Lower lobe of right lung (tissue), 2 donors: ENCODE data around the gene ZDHHC4. TPM values are rescaled to one million over a fixed set of nuclear protein-coding genes. Genes with fewer than 3 reads are reported as not detected.
A peak's percentile ranks its signal among the peaks of the same experiment; 100 is the strongest.

Experiments
- ATAC-seq, 2 donors: fragments of 200-7000 bp; cut with Tn5 transposase; one replicate each; pipeline ENCODE4 v1.9.1; 2020 to 2022; ENCODE audit warnings: mild to moderate bottlenecking in 2 of 2, moderate library complexity in 2 of 2
- DNase-seq: peaks from one replicate; pipeline ENCODE4 v3.0.0-alpha.2; 2020
- H3K27ac ChIP-seq: fragments of 200-600 bp; one replicate; pipeline ENCODE4 v1.8.0; 2022
- H3K27me3 ChIP-seq: fragments of 200-600 bp; one replicate; pipeline ENCODE4 v1.8.0; 2022; ENCODE audit warnings: low read depth
- H3K36me3 ChIP-seq: fragments of 200-600 bp; one replicate; pipeline ENCODE4 v1.8.0; 2022; ENCODE audit warnings: mild to moderate bottlenecking
- H3K4me1 ChIP-seq: fragments of 200-600 bp; one replicate; pipeline ENCODE4 v1.8.0; 2022
- H3K4me3 ChIP-seq: fragments of 200-600 bp; one replicate; pipeline ENCODE4 v1.8.0; 2022; ENCODE audit warnings: mild to moderate bottlenecking
- H3K9me3 ChIP-seq: fragments of 200-600 bp; one replicate; pipeline ENCODE4 v1.8.0; 2022
- CTCF ChIP-seq: fragments of 200-600 bp; IDR thresholded peaks from one replicate; pipeline ENCODE4 v1.8.0; 2022; ENCODE audit warnings: antibody characterized with exemption, mild to moderate bottlenecking
- intact Hi-C: fragments of 100-400 bp; cut with DNase I; formaldehyde crosslinking; loops from one replicate; pipeline ENCODE4 v1.11.0; 2022
- total RNA-seq: library from RNA; stranded (reverse); fragmentation: NEBNext Ultra II Directional; extraction: Animal tissue kit (Norgen Biotek cat#: 25700); gene quantifications from one replicate; pipeline ENCODE4 v1.2.1, GENCODE V29; 2021
- donor health status: DM: no; HTN: yes; CAD: no; lungs with severe emphysema.

ZDHHC4 gene
- total RNA-seq, 1 donor from 2014 or later, result 41.8 TPM

GRCh38 chr7:6636741-6637543 is 59.7 kb downstream of the ZDHHC4 start, which contains the start of gene ZNF316:
TSS of gene ZNF316 (plus strand) at chr7:6637318. CDS start at chr7:6642410, 5,092 bp downstream.
- peak; percentile 85 to 91 for ATAC-seq
- peak within 1 kb of the TSS; percentile 86 for H3K4me3 ChIP-seq

GRCh38 chr7:6637544-6638229 is 60.4 kb downstream of the ZDHHC4 start:
- Histone ChIP-seq H3K27ac (peak overlapping the region; percentile 84), H3K36me3 (peaks cover 21% of the 10 kb centered on the region), H3K27me3 (no peaks in the 10 kb centered on the region), H3K4me3 (peak overlapping the region; percentile 86), H3K4me1 (peaks cover 24% of the 10 kb centered on the region), H3K9me3 (no peaks in the 10 kb centered on the region)
- TF ChIP-seq CTCF, result peak; percentile 36
- DNase-seq (peak; percentile 59), ATAC-seq (peak; percentile 58 to 59)
- intact Hi-C loops, result no loop called here

More at GRCh38 chr7:6636741-6637543, 59.7 kb downstream of the ZDHHC4 start, which contains the start of gene ZNF316:
- Histone ChIP-seq H3K36me3 (peaks cover 13% of the 10 kb centered on the region), H3K9me3 (no peaks in the 10 kb centered on the region), H3K4me1 (peaks cover 24% of the 10 kb centered on the region), H3K27me3 (no peaks in the 10 kb centered on the region), H3K27ac (peak within 1 kb of the TSS; percentile 84)
- no peak for TF ChIP-seq CTCF
- intact Hi-C loops, result no loop called here
- peak; percentile 79 for DNase-seq

Other genes starting within 250 kb of the ZDHHC4 start
- gene FAM220A, start 228.5 kb upstream of the ZDHHC4 start, total RNA-seq, result 15.7 TPM
- 257 TPM for gene RAC1, start 202.9 kb upstream of the ZDHHC4 start, total RNA-seq
- gene DAGLB, start 129.5 kb upstream of the ZDHHC4 start, total RNA-seq, result 40.6 TPM
- 105 TPM for gene KDELR2, start 93.3 kb upstream of the ZDHHC4 start, total RNA-seq
- 0.41 TPM for gene GRID2IP, start 26.0 kb upstream of the ZDHHC4 start, total RNA-seq
- 33.2 TPM for gene INTS15, start 12.6 kb downstream of the ZDHHC4 start, total RNA-seq
- gene ZNF853, start 38.2 kb downstream of the ZDHHC4 start, total RNA-seq, result 4.4 TPM
- gene ZNF316, start 59.9 kb downstream of the ZDHHC4 start, total RNA-seq, result 43.2 TPM
- 23.4 TPM for gene ZNF12, start 129.5 kb downstream of the ZDHHC4 start, total RNA-seq
- 4.8 TPM for gene RSPH10B2, start 176.6 kb downstream of the ZDHHC4 start, total RNA-seq
- 62.7 TPM for gene CCZ1B, start 248.8 kb downstream of the ZDHHC4 start, total RNA-seq